ENCODE results near the gene WDR88.

The WDR88 gene
- long read RNA-seq, result 0 reads

GRCh38 chr19:33132021-33132420 lies at the start of gene WDR88:
Gene WDR88 (plus strand): TSS chr19:33132114. CDS start chr19:33132170, 56 bp downstream.
- Histone ChIP-seq H3K4me3 (replicated peaks; ENCODE audit: insufficient read depth, low read length) (no peak within 1 kb of the TSS), H3K27ac (replicated peaks) (no peak within 1 kb of the TSS), H3K27me3 (ENCODE audit: insufficient read depth, poor library complexity, severe bottlenecking) (no peaks in the 10 kb centered on the region)
- TF ChIP-seq REST (IDR thresholded peaks at IDR 0.05; ENCODE audit: insufficient replicate concordance, low read depth), result no peak
- no peak for TF ChIP-seq GABPA (IDR thresholded peaks at IDR 0.05; ENCODE audit: low read depth)
- no peak for TF ChIP-seq SPI1 (IDR thresholded peaks at IDR 0.05; ENCODE audit: borderline replicate concordance, low read depth)
- no peak for TF ChIP-seq POLR2AphosphoS5 (IDR thresholded peaks at IDR 0.05; ENCODE audit: low read depth)
- TF ChIP-seq CTCF (IDR thresholded peaks at IDR 0.05; ENCODE audit: insufficient read depth, low read length), result no peak
- no peak for DNase-seq (ENCODE audit: low read depth in 1 of 2, low spot score in 1 of 2)

GRCh38 chr19:33085570-33086128 lies 46.3 kb upstream of the WDR88 start:
- Histone ChIP-seq H3K27me3 (ENCODE audit: insufficient read depth, poor library complexity, severe bottlenecking) (no peaks in the 10 kb centered on the region), H3K4me3 (replicated peaks; ENCODE audit: insufficient read depth, low read length) (no peak overlapping the region), H3K27ac (replicated peaks) (no peak overlapping the region)
- TF ChIP-seq CTCF (IDR thresholded peaks at IDR 0.05; ENCODE audit: insufficient read depth, low read length) (no peak), GABPA (IDR thresholded peaks at IDR 0.05; ENCODE audit: low read depth) (no peak), POLR2AphosphoS5 (IDR thresholded peaks at IDR 0.05; ENCODE audit: low read depth) (no peak), REST (IDR thresholded peaks at IDR 0.05; ENCODE audit: insufficient replicate concordance, low read depth) (no peak), SPI1 (IDR thresholded peaks at IDR 0.05; ENCODE audit: borderline replicate concordance, low read depth) (no peak)
- DNase-seq (ENCODE audit: low read depth in 1 of 2, low spot score in 1 of 2), result no peak

GRCh38 chr19:33086955-33087354 lies 45.0 kb upstream of the WDR88 start:
- Histone ChIP-seq H3K4me3 (replicated peaks; ENCODE audit: insufficient read depth, low read length) (no peak overlapping the region), H3K27ac (replicated peaks) (no peak overlapping the region), H3K27me3 (ENCODE audit: insufficient read depth, poor library complexity, severe bottlenecking) (no peaks in the 10 kb centered on the region)
- TF ChIP-seq SPI1 (IDR thresholded peaks at IDR 0.05; ENCODE audit: borderline replicate concordance, low read depth), result no peak
- TF ChIP-seq GABPA (IDR thresholded peaks at IDR 0.05; ENCODE audit: low read depth), result no peak
- TF ChIP-seq REST (IDR thresholded peaks at IDR 0.05; ENCODE audit: insufficient replicate concordance, low read depth), result no peak
- no peak for TF ChIP-seq POLR2AphosphoS5 (IDR thresholded peaks at IDR 0.05; ENCODE audit: low read depth)
- no peak for TF ChIP-seq CTCF (IDR thresholded peaks at IDR 0.05; ENCODE audit: insufficient read depth, low read length)
- no peak for DNase-seq (ENCODE audit: low read depth in 1 of 2, low spot score in 1 of 2)
